Lung (tissue), 12 donors: ENCODE results near the gene KDM2B. TPM values are rescaled to one million over a fixed set of nuclear protein-coding genes. Genes with fewer than 3 reads are reported as not detected.
A peak's percentile ranks its signal among the peaks of the same experiment; 100 is the strongest.

Experiments used
- ATAC-seq: fragments of 200-7000 bp; cut with Tn5 transposase; one replicate; pipeline ENCODE4 v1.9.1; 2020; ENCODE audit warnings: moderate number of reproducible peaks; ENCODE audit not compliant: insufficient read depth, low FRiP score
- DNase-seq, 3 donors: peaks; one replicate each; pipeline ENCODE4 v3.0.0-alpha.2; 2013 to 2017
- H3K27ac ChIP-seq, 2 donors: one replicate each; pipeline ENCODE4 v1.5.1; 2013; ENCODE audit warnings: mild to moderate bottlenecking in 2 of 2, moderate library complexity in 2 of 2, control low read depth in 1 of 2, inconsistent platforms in 1 of 2, low read depth in 1 of 2, low read length in 1 of 2
- H3K27me3 ChIP-seq, 3 donors: one replicate each; pipeline ENCODE4 v1.5.1; 2013; ENCODE audit warnings: low read length in 2 of 3; ENCODE audit not compliant: control insufficient read depth in 3 of 3, insufficient read depth in 3 of 3
- H3K36me3 ChIP-seq, 4 donors: one replicate each; pipeline ENCODE4 v1.5.1; 2013; ENCODE audit warnings: low read length in 4 of 4, mild to moderate bottlenecking in 1 of 4, moderate library complexity in 1 of 4; ENCODE audit not compliant: control insufficient read depth in 4 of 4, insufficient read depth in 4 of 4
- H3K4me1 ChIP-seq, 5 donors: one replicate each; pipeline ENCODE4 v1.5.1; 2013; ENCODE audit warnings: low read length in 5 of 5, mild to moderate bottlenecking in 2 of 5, moderate library complexity in 1 of 5; ENCODE audit not compliant: control insufficient read depth in 5 of 5, insufficient read depth in 5 of 5
- H3K4me3 ChIP-seq: one replicate; pipeline ENCODE4 v1.5.1; 2013; ENCODE audit warnings: mild to moderate bottlenecking, control low read depth, moderate library complexity
- H3K9ac ChIP-seq, 2 donors: one replicate each; pipeline ENCODE4 v1.5.1; 2013; ENCODE audit warnings: low read length in 2 of 2, control low read depth in 1 of 2; ENCODE audit not compliant: insufficient read depth in 1 of 2
- H3K9me3 ChIP-seq, 4 donors: one replicate each; pipeline ENCODE4 v1.5.1; 2013; ENCODE audit warnings: low read length in 3 of 4, mild to moderate bottlenecking in 1 of 4, moderate library complexity in 1 of 4; ENCODE audit not compliant: control insufficient read depth in 4 of 4, insufficient read depth in 3 of 4
- CTCF ChIP-seq: IDR thresholded peaks from 2 replicates; pipeline ENCODE4 v1.5.1; 2012; ENCODE audit warnings: mild to moderate bottlenecking; ENCODE audit errors: control extremely low read depth, extremely low read depth
- WGBS, 2 donors: extraction: QIAGEN DNeasy Blood & Tissue Kit; methylation state at CpG; one replicate each; pipeline ENCODE4 v1.1.7; 2013; 5-methylcytosine and 5-hydroxymethylcytosine counted together
- polyA plus RNA-seq, 2 donors: library from polyadenylated mRNA; stranded (reverse); fragments of 200-250 nt; gene quantifications; one replicate each; pipeline ENCODE4 v1.2.1, GENCODE V29; 2013
- total RNA-seq, 2 donors: library from RNA; depleted of rRNA in 1 of 2; stranded (reverse); fragments of >200 nt in 1 of 2; gene quantifications; one replicate each; pipeline ENCODE4 v1.2.1, GENCODE V29; 2014 to 2021
- donor health status: control.
- donor health status: control.
- donor health status: Bipolar disorder and iron deficiency.
- donor health status: healthy.
- donor health status: DM: yes; HTN: yes; CAD: no.

Gene KDM2B
- total and polyA plus RNA-seq, 4 donors: 13.8 to 44.5 (median 24.6) TPM

DNA sequence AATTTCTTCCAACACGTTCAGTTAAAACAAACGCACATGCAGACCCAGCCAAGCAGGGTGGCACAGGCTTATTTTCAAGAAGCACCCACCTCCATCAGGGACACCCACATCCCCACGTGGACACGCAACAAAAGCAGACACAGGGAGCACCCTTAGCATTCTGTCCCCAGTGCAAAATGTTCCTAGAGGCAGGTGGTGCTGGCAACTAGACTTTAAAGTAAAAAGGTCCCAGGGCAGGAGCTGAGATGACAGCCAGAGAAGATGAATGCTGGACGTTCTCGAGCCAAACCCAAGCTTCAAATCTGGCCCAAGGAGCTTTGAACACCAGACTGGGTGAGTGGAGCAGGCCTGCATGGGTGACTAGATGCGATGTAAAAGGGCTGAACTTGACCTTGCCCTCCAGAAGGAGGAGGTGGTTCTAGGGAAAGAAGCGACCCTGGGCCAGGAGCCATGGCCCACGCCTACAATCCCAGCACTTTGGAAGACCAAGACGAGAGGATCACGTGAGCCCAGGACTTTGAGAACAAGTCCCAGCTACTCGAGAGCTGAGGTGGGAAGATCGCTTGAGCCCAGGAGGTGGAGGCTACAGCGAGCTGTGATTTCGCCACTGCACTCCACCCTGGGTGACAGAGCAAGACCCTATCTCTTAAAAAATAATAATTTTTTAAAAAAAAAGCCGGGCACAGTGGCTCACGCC lies 47.3 kb downstream of the KDM2B start:
- Histone ChIP-seq H3K36me3 (peaks cover 0 to 6% (median 4%) of the 10 kb centered on the region in 4 donors), H3K27ac (peak overlapping the region; percentile 5 to 77), H3K4me1 (peaks cover 3 to 59% (median 25%) of the 10 kb centered on the region in 5 donors), H3K4me3 (no peak overlapping the region), H3K9ac (peak overlapping the region in 1 of 2 donors; percentile 32), H3K9me3 (no peaks in the 10 kb centered on the region), H3K27me3 (no peaks in the 10 kb centered on the region)
- no peak for ATAC-seq
- peak in 1 of 3 donors; percentile 24 for DNase-seq
- TF ChIP-seq CTCF: no peak
- WGBS, 2 donors: 54 to 69% methylated on average over 17 of the region's 17 CpGs

- Histone ChIP-seq H3K27ac (peak overlapping the region; percentile 39 to 85), H3K36me3 (peaks cover 0 to 8% (median 6%) of the 10 kb centered on the region in 4 donors), H3K27me3 (no peaks in the 10 kb centered on the region), H3K9ac (peak overlapping the region in 1 of 2 donors; percentile 23), H3K9me3 (no peaks in the 10 kb centered on the region), H3K4me3 (no peak overlapping the region), H3K4me1 (peaks cover 3 to 54% (median 25%) of the 10 kb centered on the region in 5 donors)
- DNase-seq (peak; percentile 29 to 87 (median 84)), ATAC-seq (no peak)
- 63 to 78% methylated on average over 16 of the region's 16 CpGs for WGBS, 2 donors
- no peak for TF ChIP-seq CTCF
These were observed 48.1 kb downstream of the KDM2B start for GRCh38 chr12:121532503-121533393.

GRCh38 chr12:121531356-121531750 lies 49.5 kb downstream of the KDM2B start:
- Histone ChIP-seq H3K9me3 (no peaks in the 10 kb centered on the region), H3K9ac (no peak overlapping the region), H3K4me3 (no peak overlapping the region), H3K36me3 (peaks cover 0 to 8% (median 7%) of the 10 kb centered on the region in 4 donors), H3K4me1 (peaks cover 3 to 42% (median 22%) of the 10 kb centered on the region in 5 donors), H3K27me3 (no peaks in the 10 kb centered on the region), H3K27ac (peak overlapping the region; percentile 17 to 85)
- no peak for TF ChIP-seq CTCF
- DNase-seq (no peak), ATAC-seq (no peak)
- WGBS, 2 donors: 69 to 83% methylated on average over 1 of the region's 1 CpG
